Ishikawa (cell line): Measurements from ENCODE around the gene APOL2.

Experiments used
- CEBPB ChIP-seq: IDR thresholded peaks from 2 replicates; pipeline ENCODE4 v1.6.1; 2012
- CREB1 ChIP-seq: IDR thresholded peaks from 2 replicates; pipeline ENCODE4 v1.6.1; 2012; ENCODE audit warnings: low read depth
- EP300 ChIP-seq: IDR thresholded peaks from 2 replicates; pipeline ENCODE4 v1.6.1; 2012; ENCODE audit warnings: borderline replicate concordance
- NFIC ChIP-seq: IDR thresholded peaks from 2 replicates; pipeline ENCODE4 v1.6.1; 2012
- RAD21 ChIP-seq: IDR thresholded peaks from 2 replicates; pipeline ENCODE4 v1.6.1; 2012; ENCODE audit warnings: low read depth
- TAF1 ChIP-seq: IDR thresholded peaks from 2 replicates; pipeline ENCODE4 v1.6.1; 2012; ENCODE audit warnings: low read depth, mild to moderate bottlenecking
- TCF12 ChIP-seq: IDR thresholded peaks from 2 replicates; pipeline ENCODE4 v1.6.1; 2012; ENCODE audit warnings: low read depth
- TEAD4 ChIP-seq: IDR thresholded peaks from 2 replicates; pipeline ENCODE4 v1.6.1; 2012
- YY1 ChIP-seq: IDR thresholded peaks from 2 replicates; pipeline ENCODE4 v1.6.1; 2012; ENCODE audit warnings: low read depth
- TF ChIP-seq, protein P1 (sequence below): IDR thresholded peaks from 2 replicates; pipeline ENCODE4 v1.6.1; 2012
- TF ChIP-seq, protein P2 (sequence below): IDR thresholded peaks from 2 replicates; pipeline ENCODE4 v1.6.1; 2012
- TF ChIP-seq, protein P3 (sequence below): IDR thresholded peaks from 2 replicates; pipeline ENCODE4 v1.6.1; 2012; ENCODE audit warnings: low read depth, mild to moderate bottlenecking

APOL2 gene

DNA sequence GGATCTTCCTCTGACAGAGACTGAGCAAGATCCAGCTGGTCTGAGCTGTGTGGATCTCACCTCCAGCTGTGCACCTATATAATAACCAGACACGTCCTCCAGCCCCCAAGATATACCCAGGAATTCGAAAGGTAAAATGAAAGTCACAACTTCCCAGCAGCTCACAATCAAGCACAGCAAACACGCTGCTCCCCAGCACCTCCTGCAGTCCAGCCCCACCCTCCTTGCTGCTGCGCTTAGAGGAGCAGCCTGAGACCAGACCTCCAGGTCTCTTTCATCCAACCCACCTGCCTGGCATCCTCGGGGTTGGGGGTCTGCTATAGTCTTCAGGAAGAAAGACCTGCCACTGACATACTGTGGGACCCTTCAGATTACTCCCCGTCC lies 34.7 kb downstream of the APOL2 start:
- TF ChIP-seq, protein P1, sequence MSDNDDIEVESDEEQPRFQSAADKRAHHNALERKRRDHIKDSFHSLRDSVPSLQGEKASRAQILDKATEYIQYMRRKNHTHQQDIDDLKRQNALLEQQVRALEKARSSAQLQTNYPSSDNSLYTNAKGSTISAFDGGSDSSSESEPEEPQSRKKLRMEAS: no peak
- TF ChIP-seq NFIC (no peak), CREB1 (no peak), TCF12 (no peak), YY1 (no peak), EP300 (no peak), TEAD4 (no peak)
- TF ChIP-seq, protein P2, sequence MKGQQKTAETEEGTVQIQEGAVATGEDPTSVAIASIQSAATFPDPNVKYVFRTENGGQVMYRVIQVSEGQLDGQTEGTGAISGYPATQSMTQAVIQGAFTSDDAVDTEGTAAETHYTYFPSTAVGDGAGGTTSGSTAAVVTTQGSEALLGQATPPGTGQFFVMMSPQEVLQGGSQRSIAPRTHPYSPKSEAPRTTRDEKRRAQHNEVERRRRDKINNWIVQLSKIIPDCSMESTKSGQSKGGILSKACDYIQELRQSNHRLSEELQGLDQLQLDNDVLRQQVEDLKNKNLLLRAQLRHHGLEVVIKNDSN: no peak
- TF ChIP-seq, protein P3, sequence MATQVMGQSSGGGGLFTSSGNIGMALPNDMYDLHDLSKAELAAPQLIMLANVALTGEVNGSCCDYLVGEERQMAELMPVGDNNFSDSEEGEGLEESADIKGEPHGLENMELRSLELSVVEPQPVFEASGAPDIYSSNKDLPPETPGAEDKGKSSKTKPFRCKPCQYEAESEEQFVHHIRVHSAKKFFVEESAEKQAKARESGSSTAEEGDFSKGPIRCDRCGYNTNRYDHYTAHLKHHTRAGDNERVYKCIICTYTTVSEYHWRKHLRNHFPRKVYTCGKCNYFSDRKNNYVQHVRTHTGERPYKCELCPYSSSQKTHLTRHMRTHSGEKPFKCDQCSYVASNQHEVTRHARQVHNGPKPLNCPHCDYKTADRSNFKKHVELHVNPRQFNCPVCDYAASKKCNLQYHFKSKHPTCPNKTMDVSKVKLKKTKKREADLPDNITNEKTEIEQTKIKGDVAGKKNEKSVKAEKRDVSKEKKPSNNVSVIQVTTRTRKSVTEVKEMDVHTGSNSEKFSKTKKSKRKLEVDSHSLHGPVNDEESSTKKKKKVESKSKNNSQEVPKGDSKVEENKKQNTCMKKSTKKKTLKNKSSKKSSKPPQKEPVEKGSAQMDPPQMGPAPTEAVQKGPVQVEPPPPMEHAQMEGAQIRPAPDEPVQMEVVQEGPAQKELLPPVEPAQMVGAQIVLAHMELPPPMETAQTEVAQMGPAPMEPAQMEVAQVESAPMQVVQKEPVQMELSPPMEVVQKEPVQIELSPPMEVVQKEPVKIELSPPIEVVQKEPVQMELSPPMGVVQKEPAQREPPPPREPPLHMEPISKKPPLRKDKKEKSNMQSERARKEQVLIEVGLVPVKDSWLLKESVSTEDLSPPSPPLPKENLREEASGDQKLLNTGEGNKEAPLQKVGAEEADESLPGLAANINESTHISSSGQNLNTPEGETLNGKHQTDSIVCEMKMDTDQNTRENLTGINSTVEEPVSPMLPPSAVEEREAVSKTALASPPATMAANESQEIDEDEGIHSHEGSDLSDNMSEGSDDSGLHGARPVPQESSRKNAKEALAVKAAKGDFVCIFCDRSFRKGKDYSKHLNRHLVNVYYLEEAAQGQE: no peak

DNA sequence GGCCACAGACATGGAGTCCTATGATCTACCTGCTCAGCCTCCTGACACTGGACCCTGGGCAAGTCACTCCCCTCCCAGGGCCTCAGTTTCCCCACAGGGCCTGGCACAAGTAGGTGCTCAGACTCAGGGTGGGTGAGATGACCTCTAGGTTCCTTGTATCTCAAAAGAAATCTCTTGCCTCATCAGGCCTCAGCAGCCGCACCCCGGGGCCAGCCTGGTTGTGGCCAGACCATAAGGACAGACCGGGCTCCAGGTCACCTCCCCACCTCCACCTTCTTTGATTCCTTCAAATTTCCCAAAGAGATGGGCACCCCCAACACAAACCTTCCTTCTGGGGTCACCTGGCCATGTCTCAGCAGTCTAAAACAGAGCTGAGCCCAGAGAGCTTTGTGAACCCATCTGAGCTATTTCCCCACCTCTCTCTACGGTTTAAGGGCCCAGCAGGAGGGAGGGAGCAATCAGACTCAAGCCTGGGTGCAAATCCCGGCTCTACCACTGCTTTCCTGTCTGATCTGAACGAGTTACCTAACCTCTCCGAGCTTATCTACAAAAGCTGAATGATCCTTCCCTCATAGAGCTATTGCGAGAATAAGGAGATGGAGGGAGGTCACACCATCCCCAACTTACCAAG lies 35.2 kb downstream of the APOL2 start:
- TF ChIP-seq, protein P3: no peak

DNA sequence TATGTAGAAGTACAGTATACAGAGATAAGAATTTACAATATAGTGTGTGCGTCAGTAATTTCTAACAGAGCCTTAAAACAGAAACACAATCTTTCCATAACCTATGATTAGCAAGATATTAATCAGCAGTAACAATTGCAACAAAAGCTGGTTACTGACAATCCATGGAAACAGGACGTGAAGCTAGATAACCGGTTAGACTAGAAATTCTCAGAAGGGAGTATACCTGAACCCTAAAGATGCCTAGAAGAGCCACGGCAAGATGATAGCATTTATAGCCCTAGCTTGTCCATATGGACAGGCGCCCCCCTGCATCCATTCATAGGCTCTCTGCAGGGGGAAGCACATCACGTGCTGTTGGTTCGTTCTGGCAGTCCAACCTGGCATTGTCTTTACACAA lies 35.9 kb downstream of the APOL2 start:
- TF ChIP-seq, protein P2: peak; percentile 43
- TF ChIP-seq EP300: peak; percentile 21; the same call in 1 of the 2 replicates

DNA sequence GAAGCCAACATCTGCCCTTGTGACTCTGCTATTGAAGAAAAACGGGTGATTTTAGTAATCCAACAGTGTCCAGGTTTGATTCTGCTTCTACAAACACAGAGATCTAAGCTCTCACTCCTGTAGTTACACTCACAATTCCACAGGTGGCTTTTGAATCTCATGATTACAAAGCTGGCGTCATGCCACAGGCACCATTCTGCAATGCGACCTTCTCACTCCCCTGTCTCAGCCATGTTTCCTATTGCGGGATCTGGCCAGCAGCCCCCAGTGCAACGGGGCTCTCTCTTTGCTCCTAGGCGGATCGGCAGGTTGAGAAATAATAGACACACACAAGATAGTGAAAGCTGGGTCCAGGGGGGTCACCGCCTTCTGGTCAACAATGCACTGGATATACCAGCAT lies 36.4 kb downstream of the APOL2 start:
- TF ChIP-seq YY1 (peak; percentile 54; the same call in 1 of the 2 replicates), NFIC (peak; percentile 74)
- TF ChIP-seq, protein P1: 0 out of 2 replicates have a peak, but pooled peaks have one; percentile 23

DNA sequence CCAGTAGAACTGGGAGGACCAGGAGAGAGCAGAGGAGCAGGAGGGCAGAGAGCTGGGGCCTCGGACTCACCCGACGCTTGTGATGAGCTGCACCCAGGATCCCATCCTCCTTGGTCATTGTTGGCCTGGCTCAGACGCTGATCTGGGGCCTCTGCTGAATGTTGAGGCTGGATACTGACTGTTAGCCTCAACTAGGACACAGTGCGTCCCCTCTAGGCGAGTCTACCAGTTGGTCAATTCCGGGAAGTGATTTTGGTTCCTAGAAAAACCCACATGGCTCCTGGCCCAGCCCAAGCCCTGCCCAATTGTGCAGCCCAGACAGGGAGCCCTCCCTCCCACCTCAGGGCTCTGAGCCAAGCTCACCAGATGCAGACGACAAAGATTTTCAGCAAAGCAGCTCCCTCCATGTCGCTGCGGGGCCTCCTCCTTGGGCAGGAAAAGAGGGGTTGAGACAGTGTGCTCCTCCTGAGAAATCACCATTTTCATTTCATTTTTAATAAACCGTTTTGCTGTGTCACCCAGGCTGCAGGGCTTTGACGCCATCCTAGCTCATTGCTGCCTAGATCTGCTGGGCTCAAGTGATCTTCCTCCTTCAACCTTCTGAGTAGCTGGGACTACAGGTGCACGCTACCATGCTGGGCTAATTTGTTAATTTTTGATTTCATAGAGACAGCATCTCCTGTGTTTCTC lies 37.6 kb downstream of the APOL2 start, which contains the start of gene APOL4:
APOL4 (minus strand) TSS at position 180 of the 690 bp plus-strand sequence; CDS start at position 105, 75 bp downstream.
- TF ChIP-seq, protein P3: no peak
- TF ChIP-seq, protein P1: peak; percentile 22; the same call in 1 of the 2 replicates
- TF ChIP-seq, protein P2: no peak
- TF ChIP-seq CEBPB: no peak
- no peak for TF ChIP-seq YY1
- no peak for TF ChIP-seq TAF1
- peak; percentile 57; the same call in 1 of the 2 replicates for TF ChIP-seq NFIC
- no peak for TF ChIP-seq TCF12
- TF ChIP-seq RAD21: no peak
- no peak for TF ChIP-seq EP300
